OCI-LY1 (cell line): ENCODE results near the gene CLCN6.

ENCODE experiments used
- H2AFZ ChIP-seq: fragments of 200-600 bp; sonication (generic), shearing (Covaris generic); 2 replicates; pipeline ENCODE4 v1.6.0; 2014; ENCODE audit warnings: antibody characterized with exemption, mild to moderate bottlenecking, low read length
- H3F3A ChIP-seq: fragments of 200-600 bp; sonication (generic), shearing (Covaris generic); 2 replicates; pipeline ENCODE4 v1.6.0; 2014; ENCODE audit warnings: mild to moderate bottlenecking, antibody characterized with exemption, low read length, moderate library complexity; ENCODE audit not compliant: insufficient read depth
- H3K27ac ChIP-seq: fragments of 200-600 bp; sonication (generic); 2 replicates; pipeline ENCODE4 v1.5.1; 2014; ENCODE audit warnings: low read length, mixed run types, mild to moderate bottlenecking, low read depth; ENCODE audit not compliant: poor library complexity, severe bottlenecking
- H3K27me3 ChIP-seq: fragments of 200-600 bp; sonication (generic); 2 replicates; pipeline ENCODE4 v1.6.0; 2014; ENCODE audit warnings: antibody characterized with exemption, mild to moderate bottlenecking, low read length, moderate library complexity; ENCODE audit not compliant: insufficient read depth
- H3K36me3 ChIP-seq: fragments of 200-600 bp; sonication (generic); 2 replicates; pipeline ENCODE4 v1.6.1; 2014; ENCODE audit warnings: mild to moderate bottlenecking, antibody characterized with exemption, low read length, moderate library complexity, mixed read lengths; ENCODE audit not compliant: insufficient read depth
- H3K4me1 ChIP-seq: fragments of 200-600 bp; sonication (generic); 2 replicates; pipeline ENCODE4 v1.5.1; 2014; ENCODE audit warnings: mild to moderate bottlenecking, low read length, moderate library complexity; ENCODE audit not compliant: insufficient read depth, severe bottlenecking
- H3K4me2 ChIP-seq: fragments of 200-600 bp; sonication (generic), shearing (Covaris generic); 2 replicates; pipeline ENCODE4 v1.6.1; 2014; ENCODE audit warnings: low read length
- H3K4me3 ChIP-seq: fragments of 200-600 bp; sonication (generic); 2 replicates; pipeline ENCODE4 v1.5.1; 2014; ENCODE audit warnings: low read length, low read depth, mild to moderate bottlenecking, mixed read lengths; ENCODE audit not compliant: poor library complexity, severe bottlenecking
- H3K79me2 ChIP-seq: fragments of 200-600 bp; shearing (Covaris generic); 2 replicates; pipeline ENCODE4 v1.6.1; 2016; ENCODE audit warnings: mixed run types, low read length, mixed read lengths; ENCODE audit not compliant: insufficient read depth
- H3K9ac ChIP-seq: fragments of 200-600 bp; sonication (generic), shearing (Covaris generic); 2 replicates; pipeline ENCODE4 v1.6.1; 2014; ENCODE audit warnings: mild to moderate bottlenecking, low read length, mixed read lengths
- H3K9me2 ChIP-seq: fragments of 200-600 bp; sonication (generic), shearing (Covaris generic); 2 replicates; pipeline ENCODE4 v1.6.1; 2014; ENCODE audit warnings: low read depth, mild to moderate bottlenecking, low read length, mixed read lengths
- H3K9me3 ChIP-seq: fragments of 200-600 bp; shearing (Covaris generic); 2 replicates; pipeline ENCODE4 v1.6.1; 2014; ENCODE audit warnings: low read length, mixed read lengths
- H4K20me1 ChIP-seq: fragments of 200-600 bp; sonication (generic), shearing (Covaris generic); 2 replicates; pipeline ENCODE4 v1.6.0; 2016; ENCODE audit warnings: mild to moderate bottlenecking, low read length; ENCODE audit not compliant: insufficient read depth
- EZH2 ChIP-seq: fragments of 200-600 bp; sonication (generic), shearing (Covaris generic); IDR thresholded peaks from 2 replicates; pipeline ENCODE4 v1.8.0; 2017; ENCODE audit warnings: borderline replicate concordance, mixed run types, mild to moderate bottlenecking, antibody characterized with exemption, low read length, moderate library complexity, mixed read lengths
- TF ChIP-seq, protein P1 (sequence below): fragments of 200-600 bp; sonication (generic), shearing (Covaris generic); IDR thresholded peaks from 2 replicates; pipeline ENCODE4 v1.5.1; 2017; ENCODE audit warnings: mild to moderate bottlenecking, antibody characterized with exemption, low read length, moderate library complexity, mixed read lengths

The CLCN6 gene

DNA sequence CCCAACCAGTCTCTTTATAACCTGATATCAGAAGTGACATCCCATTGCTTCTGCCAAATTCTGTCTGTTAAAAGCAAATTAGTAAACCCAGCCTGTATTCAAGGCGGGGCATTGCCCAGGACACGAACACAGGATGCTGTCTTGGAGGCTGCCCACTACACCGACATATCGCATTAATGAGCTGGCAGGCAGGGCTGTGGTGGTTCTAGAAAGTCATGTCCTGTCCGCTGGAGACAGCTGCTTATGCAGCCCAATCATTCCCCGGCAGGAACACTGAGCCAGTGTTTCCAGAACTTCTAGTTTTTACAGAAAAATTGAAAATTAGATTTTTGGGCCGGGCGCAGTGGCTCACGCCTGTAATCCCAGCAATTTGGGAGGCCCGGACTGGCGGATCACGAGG, 24.7 kb upstream of the CLCN6 start:
- Histone ChIP-seq H3K4me2 (no peak overlapping the region), H3K79me2 (no peaks in the 10 kb centered on the region), H4K20me1 (no peaks in the 10 kb centered on the region), H3K4me1 (peaks cover 27% of the 10 kb centered on the region), H3K9ac (no peak overlapping the region), H3K4me3 (no peak overlapping the region), H3K36me3 (no peaks in the 10 kb centered on the region), H2AFZ (no peak overlapping the region), H3K9me2 (no peaks in the 10 kb centered on the region), H3K27me3 (no peaks in the 10 kb centered on the region), H3F3A (no peaks in the 10 kb centered on the region), H3K27ac (no peak overlapping the region), H3K9me3 (no peaks in the 10 kb centered on the region)
- TF ChIP-seq EZH2: no peak
- TF ChIP-seq, protein P1, sequence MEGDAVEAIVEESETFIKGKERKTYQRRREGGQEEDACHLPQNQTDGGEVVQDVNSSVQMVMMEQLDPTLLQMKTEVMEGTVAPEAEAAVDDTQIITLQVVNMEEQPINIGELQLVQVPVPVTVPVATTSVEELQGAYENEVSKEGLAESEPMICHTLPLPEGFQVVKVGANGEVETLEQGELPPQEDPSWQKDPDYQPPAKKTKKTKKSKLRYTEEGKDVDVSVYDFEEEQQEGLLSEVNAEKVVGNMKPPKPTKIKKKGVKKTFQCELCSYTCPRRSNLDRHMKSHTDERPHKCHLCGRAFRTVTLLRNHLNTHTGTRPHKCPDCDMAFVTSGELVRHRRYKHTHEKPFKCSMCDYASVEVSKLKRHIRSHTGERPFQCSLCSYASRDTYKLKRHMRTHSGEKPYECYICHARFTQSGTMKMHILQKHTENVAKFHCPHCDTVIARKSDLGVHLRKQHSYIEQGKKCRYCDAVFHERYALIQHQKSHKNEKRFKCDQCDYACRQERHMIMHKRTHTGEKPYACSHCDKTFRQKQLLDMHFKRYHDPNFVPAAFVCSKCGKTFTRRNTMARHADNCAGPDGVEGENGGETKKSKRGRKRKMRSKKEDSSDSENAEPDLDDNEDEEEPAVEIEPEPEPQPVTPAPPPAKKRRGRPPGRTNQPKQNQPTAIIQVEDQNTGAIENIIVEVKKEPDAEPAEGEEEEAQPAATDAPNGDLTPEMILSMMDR: no peak

- Histone ChIP-seq H3K4me1 (peaks cover 27% of the 10 kb centered on the region), H4K20me1 (no peaks in the 10 kb centered on the region), H3K9me3 (no peaks in the 10 kb centered on the region), H3K4me2 (no peak overlapping the region), H3K9ac (no peak overlapping the region), H3K27ac (no peak overlapping the region), H3K36me3 (no peaks in the 10 kb centered on the region), H3K9me2 (no peaks in the 10 kb centered on the region), H3K79me2 (no peaks in the 10 kb centered on the region), H3F3A (no peaks in the 10 kb centered on the region), H3K4me3 (no peak overlapping the region), H3K27me3 (no peaks in the 10 kb centered on the region), H2AFZ (no peak overlapping the region)
- TF ChIP-seq, protein P1: no peak
- no peak for TF ChIP-seq EZH2
Measured at GRCh38 chr1:11782127-11782708, 23.8 kb upstream of the CLCN6 start.

DNA sequence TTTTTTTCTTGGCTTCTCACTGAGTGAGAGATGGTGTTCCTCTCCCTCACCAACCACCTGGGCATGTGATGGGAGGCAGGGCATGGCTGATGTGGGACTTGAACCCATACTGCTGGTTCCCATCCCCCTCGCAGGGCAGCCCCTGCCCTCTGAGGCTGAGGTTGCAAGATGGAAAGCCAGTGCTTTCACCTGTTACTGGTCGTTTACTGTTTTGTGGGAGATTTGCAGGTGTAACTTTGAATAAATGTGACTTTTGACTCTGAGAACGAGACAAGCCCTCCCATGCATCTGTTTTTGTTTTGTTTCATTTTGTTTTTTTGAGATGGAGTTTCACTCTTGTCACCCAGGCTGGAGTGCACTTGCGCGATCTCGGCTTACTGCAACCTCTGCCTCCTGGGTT, 22.4 kb upstream of the CLCN6 start:
- H3F3A ChIP-seq: no peaks in the 10 kb centered on the region
- no peaks in the 10 kb centered on the region for H3K9me3 ChIP-seq
- no peaks in the 10 kb centered on the region for H3K9me2 ChIP-seq
- peaks cover 27% of the 10 kb centered on the region for H3K4me1 ChIP-seq
- H3K4me3 ChIP-seq: no peak overlapping the region
- no peak overlapping the region for H2AFZ ChIP-seq
- no peaks in the 10 kb centered on the region for H3K27me3 ChIP-seq
- H3K36me3 ChIP-seq: no peaks in the 10 kb centered on the region
- no peak overlapping the region for H3K4me2 ChIP-seq
- no peak overlapping the region for H3K9ac ChIP-seq
- peak overlapping the region; percentile 54 for H3K27ac ChIP-seq
- TF ChIP-seq, protein P1: no peak
- no peak for TF ChIP-seq EZH2
- H4K20me1 ChIP-seq: no peaks in the 10 kb centered on the region
- no peaks in the 10 kb centered on the region for H3K79me2 ChIP-seq
